HFF-Myc (cell line): ENCODE results near the gene C9orf72.

Experiments used
- DNase-seq: peaks from one replicate; pipeline ENCODE4 v3.0.0-alpha.2; 2011; ENCODE audit warnings: low read depth; ENCODE audit errors: extremely low read depth
- H3K4me3 ChIP-seq: replicated peaks from 2 replicates; pipeline ENCODE4 v1.5.1; 2011; ENCODE audit warnings: low read depth, mild to moderate bottlenecking, control low read depth, low read length
- CTCF ChIP-seq: IDR thresholded peaks from 2 replicates; pipeline ENCODE4 v1.5.1; 2012; ENCODE audit warnings: mild to moderate bottlenecking, low read depth, low read length, control low read depth; ENCODE audit errors: missing control alignments

The C9orf72 gene

GRCh38 chr9:27542508-27542907, 30.8 kb downstream of the C9orf72 start:
- TF ChIP-seq CTCF, result no peak
- no peak for DNase-seq
- H3K4me3 ChIP-seq, result no peak overlapping the region

- no peak overlapping the region for H3K4me3 ChIP-seq
- no peak for DNase-seq
- TF ChIP-seq CTCF, result no peak
Measured at GRCh38 chr9:27541740-27542139, 31.5 kb downstream of the C9orf72 start.

- no peak for TF ChIP-seq CTCF
- no peak overlapping the region for H3K4me3 ChIP-seq
- DNase-seq, result no peak
Measured at GRCh38 chr9:27540502-27540901, 32.8 kb downstream of the C9orf72 start.

GRCh38 chr9:27539479-27540441, 33.5 kb downstream of the C9orf72 start:
- DNase-seq, result no peak
- H3K4me3 ChIP-seq, result no peak overlapping the region
- no peak for TF ChIP-seq CTCF

- no peak for DNase-seq
- H3K4me3 ChIP-seq, result no peak overlapping the region
- TF ChIP-seq CTCF, result no peak
Measured at GRCh38 chr9:27538647-27539046, 34.6 kb downstream of the C9orf72 start.

GRCh38 chr9:27537756-27538155, 35.5 kb downstream of the C9orf72 start:
- no peak overlapping the region for H3K4me3 ChIP-seq
- no peak for DNase-seq
- no peak for TF ChIP-seq CTCF
